Testis (tissue), 3 donors: ENCODE measurements around the gene AIFM3. TPM values are rescaled to one million over a fixed set of nuclear protein-coding genes. Genes with fewer than 3 reads are reported as not detected.

Source experiments
- DNase-seq: peaks from one replicate; pipeline ENCODE4 v3.0.0-alpha.2; 2019
- H3K27ac ChIP-seq, 2 donors: fragments of 200-600 bp; sonication (generic); one replicate each; pipeline ENCODE4 v1.5.1; 2019
- H3K27me3 ChIP-seq: fragments of 200-600 bp; sonication (generic); one replicate; pipeline ENCODE4 v1.5.1; 2019
- H3K36me3 ChIP-seq: fragments of 200-600 bp; sonication (generic); one replicate; pipeline ENCODE4 v1.5.1; 2017; ENCODE audit warnings: low read depth; ENCODE audit errors: missing control alignments
- H3K4me1 ChIP-seq: fragments of 200-600 bp; sonication (generic); one replicate; pipeline ENCODE4 v1.5.1; 2019
- H3K4me3 ChIP-seq, 2 donors: fragments of 200-600 bp; sonication (generic); one replicate each; pipeline ENCODE4 v1.5.1; 2017 to 2019
- H3K9me3 ChIP-seq: fragments of 200-600 bp; sonication (generic); one replicate; pipeline ENCODE4 v1.5.1; 2017
- CTCF ChIP-seq, 3 experiments: fragments of 450-650 bp in 2 of 3; fragments of 200-600 bp in 1 of 3; sonication (generic) in 1 of 3; IDR thresholded peaks; one replicate each; pipeline ENCODE4 v1.5.1; 2016 to 2019; ENCODE audit warnings: antibody characterized with exemption in 3 of 3, mild to moderate bottlenecking in 2 of 3, moderate library complexity in 1 of 3
- POLR2A ChIP-seq: fragments of 450-650 bp; IDR thresholded peaks from one replicate; pipeline ENCODE4 v1.6.1; 2017; ENCODE audit warnings: antibody characterized with exemption, mild to moderate bottlenecking, moderate library complexity
- WGBS, 2 donors: methylation state at CpG; one replicate each; pipeline ENCODE4 v1.1.5; 2018; 5-methylcytosine and 5-hydroxymethylcytosine counted together
- intact Hi-C: fragments of 100-400 bp; cut with DNase I; formaldehyde crosslinking; loops from one replicate; pipeline ENCODE4 v1.15.1; 2023; ENCODE audit warnings: low total_unique reads
- polyA plus RNA-seq: library from polyadenylated mRNA; stranded (reverse); fragments of 350-450 nt; fragmentation: Illumina TruSeq; extraction: RNeasy Lipid Tissue Mini Kit (QIAGEN cat#74804); gene quantifications from one replicate; pipeline ENCODE4 v1.2.3, GENCODE V29; 2014; ENCODE audit warnings: low read depth, low replicate concordance; ENCODE audit not compliant: insufficient read depth
- total RNA-seq, 2 donors: library from RNA; depleted of rRNA; stranded (reverse); fragments of >200 nt; gene quantifications; one replicate each; pipeline ENCODE4 v1.2.3, GENCODE V29; 2016

The AIFM3 gene
- total and polyA plus RNA-seq, 3 donors from 2014 or later = 0.88 to 2.9 (median 1.6) TPM

- Histone ChIP-seq H3K4me1 (peaks cover 18% of the 10 kb centered on the region), H3K4me3 (no peak overlapping the region), H3K27ac (no peak overlapping the region), H3K9me3 (no peaks in the 10 kb centered on the region), H3K36me3 (no peaks in the 10 kb centered on the region), H3K27me3 (no peaks in the 10 kb centered on the region)
- 57 to 68% methylated on average over 10 to 14 of the region's 14 CpGs for WGBS, 2 donors
- intact Hi-C loops = no loop called here
- DNase-seq = no peak
- TF ChIP-seq CTCF (IDR thresholded peaks at IDR 0.05) (no peak), POLR2A (no peak)
Observed at GRCh38 chr22:21012446-21013407, 45.7 kb downstream of the AIFM3 start.

DNA sequence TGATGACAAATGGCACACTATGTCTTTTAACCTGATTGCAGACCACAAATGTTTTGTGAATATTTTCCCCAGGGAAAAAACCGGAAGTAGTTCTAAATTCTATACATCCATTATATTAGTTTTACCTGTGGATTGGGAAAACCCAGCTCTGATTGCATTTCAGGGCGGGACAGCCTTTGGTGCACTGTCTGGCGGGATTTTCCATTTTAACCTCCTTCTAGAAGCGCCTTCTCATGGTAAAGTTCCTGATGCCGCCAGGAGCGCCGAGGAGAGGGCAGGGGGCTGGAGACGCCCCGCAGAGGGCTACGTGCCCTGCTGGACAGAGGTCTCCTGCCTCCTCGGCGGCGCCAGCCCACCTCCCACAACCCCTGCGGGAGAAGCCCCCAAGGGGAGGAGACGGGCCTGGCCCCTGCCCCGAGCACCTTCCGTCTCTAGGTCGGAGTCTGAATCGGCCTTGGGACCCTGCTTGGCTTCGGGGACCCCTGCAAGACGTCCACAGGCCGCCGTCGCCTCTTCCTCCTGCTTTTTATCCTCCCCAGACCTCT, 46.7 kb downstream of the AIFM3 start:
- DNase-seq = no peak
- Histone ChIP-seq H3K4me1 (peaks cover 18% of the 10 kb centered on the region), H3K27me3 (no peaks in the 10 kb centered on the region), H3K36me3 (no peaks in the 10 kb centered on the region), H3K4me3 (peak overlapping the region; percentile 29 to 61), H3K9me3 (no peaks in the 10 kb centered on the region), H3K27ac (peak overlapping the region; percentile 28 to 39)
- TF ChIP-seq POLR2A (no peak), CTCF (IDR thresholded peaks at IDR 0.05) (no peak)
- intact Hi-C loops = no loop called here
- 17 to 19% methylated on average over 22 to 24 of the region's 24 CpGs for WGBS, 2 donors

DNA sequence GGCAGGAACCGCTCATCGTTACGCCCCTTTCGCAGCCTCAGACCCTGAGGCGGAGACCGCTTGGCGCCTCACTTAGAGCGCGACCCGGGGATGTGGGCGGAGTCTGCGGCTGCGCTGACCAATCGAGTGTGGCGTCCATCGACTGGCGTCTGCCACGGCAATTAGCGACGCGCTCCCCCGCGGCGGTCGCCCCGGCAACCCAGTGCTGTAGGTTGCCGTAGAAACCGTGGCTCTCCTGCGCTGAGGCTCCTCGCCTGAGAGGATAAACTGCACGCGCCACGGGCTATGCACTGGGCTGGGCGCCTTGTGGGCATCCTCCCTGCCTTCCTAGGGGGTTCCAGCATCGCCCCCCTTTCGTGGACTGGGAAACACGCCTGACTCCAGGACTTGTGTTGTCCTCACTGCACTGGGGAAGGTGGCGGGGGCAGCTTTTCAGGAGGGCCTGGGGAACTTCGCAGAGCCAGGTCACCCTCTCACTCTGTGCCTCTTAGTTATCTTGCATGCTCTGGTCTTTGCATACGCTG, 47.2 kb downstream of the AIFM3 start:
- TF ChIP-seq CTCF (IDR thresholded peaks at IDR 0.05) (no peak), POLR2A (no peak)
- WGBS, 2 donors = 0 to 1% methylated on average over 13 to 24 of the region's 40 CpGs
- intact Hi-C loops = no loop called here

GRCh38 chr22:21014726-21015465, 47.8 kb downstream of the AIFM3 start, which contains the start of gene P2RX6:
TSS of gene P2RX6 (plus strand) at chr22:21015165. CDS start at chr22:21015175, 10 bp downstream.
- intact Hi-C loops = no loop called here
- 19 to 22% methylated on average over 10 to 12 of the region's 12 CpGs for WGBS, 2 donors
- Histone ChIP-seq H3K36me3 (no peaks in the 10 kb centered on the region), H3K4me1 (peaks cover 18% of the 10 kb centered on the region), H3K27me3 (no peaks in the 10 kb centered on the region), H3K27ac (peak within 1 kb of the TSS; percentile 39 to 45), H3K4me3 (peak within 1 kb of the TSS; percentile 29 to 61), H3K9me3 (no peaks in the 10 kb centered on the region)
- peak; percentile 89 for DNase-seq
- TF ChIP-seq POLR2A = no peak
- no peak for TF ChIP-seq CTCF (IDR thresholded peaks at IDR 0.05)

More for the DNA sequence above, 47.2 kb downstream of the AIFM3 start:
- no peaks in the 10 kb centered on the region for H3K27me3 ChIP-seq
- peak overlapping the region; percentile 29 to 61 for H3K4me3 ChIP-seq
- peaks cover 18% of the 10 kb centered on the region for H3K4me1 ChIP-seq
- H3K9me3 ChIP-seq = no peaks in the 10 kb centered on the region
- DNase-seq = peak; percentile 95
- no peaks in the 10 kb centered on the region for H3K36me3 ChIP-seq
- H3K27ac ChIP-seq = peak overlapping the region; percentile 28 to 39
